IMR-90 (cell line): Measurements from ENCODE around the gene DGAT2.

Source experiments
- BHLHE40 ChIP-seq: fragments of 150-350 bp; IDR thresholded peaks from 2 replicates; pipeline ENCODE4 v1.6.1; 2016; ENCODE audit warnings: mild to moderate bottlenecking, low read depth, low read length
- CEBPB ChIP-seq: IDR thresholded peaks from 2 replicates; pipeline ENCODE4 v1.6.1; 2012; ENCODE audit warnings: low read depth, low read length, improper control_type of control experiment
- ELK1 ChIP-seq: fragments of 150-350 bp; IDR thresholded peaks from 2 replicates; pipeline ENCODE4 v1.6.1; 2016; ENCODE audit warnings: low read depth, mild to moderate bottlenecking, low read length, moderate library complexity, borderline replicate concordance
- FOS ChIP-seq: fragments of 150-350 bp; IDR thresholded peaks from 2 replicates; pipeline ENCODE4 v1.6.1; 2016; ENCODE audit warnings: low read depth, low read length
- MAFK ChIP-seq: IDR thresholded peaks from 2 replicates; pipeline ENCODE4 v1.6.1; 2012; ENCODE audit warnings: low read depth, low read length, improper control_type of control experiment
- MXI1 ChIP-seq: IDR thresholded peaks from 2 replicates; pipeline ENCODE4 v1.6.1; 2012; ENCODE audit warnings: low read depth, mild to moderate bottlenecking, low read length, moderate library complexity, borderline replicate concordance
- NFE2L2 ChIP-seq: fragments of 150-350 bp; IDR thresholded peaks from 2 replicates; pipeline ENCODE4 v1.6.1; 2016; ENCODE audit warnings: low read depth, mild to moderate bottlenecking, low read length
- POLR2A ChIP-seq: IDR thresholded peaks from 2 replicates; pipeline ENCODE4 v1.6.1; 2012; ENCODE audit warnings: mild to moderate bottlenecking, low read depth, low read length
- RAD21 ChIP-seq: IDR thresholded peaks from 2 replicates; pipeline ENCODE4 v1.6.1; 2012; ENCODE audit warnings: low read length, improper control_type of control experiment
- RFX5 ChIP-seq: IDR thresholded peaks from 2 replicates; pipeline ENCODE4 v1.8.0; 2012; ENCODE audit warnings: low read depth, mild to moderate bottlenecking, low read length, moderate library complexity
- TF ChIP-seq, protein P1 (sequence below): conservative IDR thresholded peaks from 2 replicates; pipeline ENCODE4 v1.5.1; 2012; ENCODE audit warnings: mild to moderate bottlenecking, low read depth, low read length, improper control_type of control experiment
- TF ChIP-seq, protein P2 (sequence below): fragments of 150-350 bp; IDR thresholded peaks from 2 replicates; pipeline ENCODE4 v1.6.1; 2017; ENCODE audit warnings: mild to moderate bottlenecking, antibody characterized with exemption, low read length, low read depth

DNA sequence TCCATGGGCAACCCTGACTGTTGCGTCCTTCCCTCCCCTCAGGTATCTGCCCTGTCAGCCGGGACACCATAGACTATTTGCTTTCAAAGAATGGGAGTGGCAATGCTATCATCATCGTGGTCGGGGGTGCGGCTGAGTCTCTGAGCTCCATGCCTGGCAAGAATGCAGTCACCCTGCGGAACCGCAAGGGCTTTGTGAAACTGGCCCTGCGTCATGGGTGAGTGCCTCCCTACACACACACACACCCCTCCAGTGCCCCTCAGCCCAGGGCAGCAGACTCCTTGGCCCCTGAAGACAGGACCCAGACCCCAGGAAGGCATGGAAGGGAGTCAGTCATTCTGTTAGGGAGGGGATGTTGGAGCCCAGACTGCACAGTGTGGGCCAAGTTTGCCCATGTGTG, 28.5 kb downstream of the DGAT2 start:
- TF ChIP-seq, protein P1, sequence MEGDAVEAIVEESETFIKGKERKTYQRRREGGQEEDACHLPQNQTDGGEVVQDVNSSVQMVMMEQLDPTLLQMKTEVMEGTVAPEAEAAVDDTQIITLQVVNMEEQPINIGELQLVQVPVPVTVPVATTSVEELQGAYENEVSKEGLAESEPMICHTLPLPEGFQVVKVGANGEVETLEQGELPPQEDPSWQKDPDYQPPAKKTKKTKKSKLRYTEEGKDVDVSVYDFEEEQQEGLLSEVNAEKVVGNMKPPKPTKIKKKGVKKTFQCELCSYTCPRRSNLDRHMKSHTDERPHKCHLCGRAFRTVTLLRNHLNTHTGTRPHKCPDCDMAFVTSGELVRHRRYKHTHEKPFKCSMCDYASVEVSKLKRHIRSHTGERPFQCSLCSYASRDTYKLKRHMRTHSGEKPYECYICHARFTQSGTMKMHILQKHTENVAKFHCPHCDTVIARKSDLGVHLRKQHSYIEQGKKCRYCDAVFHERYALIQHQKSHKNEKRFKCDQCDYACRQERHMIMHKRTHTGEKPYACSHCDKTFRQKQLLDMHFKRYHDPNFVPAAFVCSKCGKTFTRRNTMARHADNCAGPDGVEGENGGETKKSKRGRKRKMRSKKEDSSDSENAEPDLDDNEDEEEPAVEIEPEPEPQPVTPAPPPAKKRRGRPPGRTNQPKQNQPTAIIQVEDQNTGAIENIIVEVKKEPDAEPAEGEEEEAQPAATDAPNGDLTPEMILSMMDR = no peak
- TF ChIP-seq CEBPB (no peak), NFE2L2 (no peak), RAD21 (no peak), ELK1 (no peak), BHLHE40 (no peak), POLR2A (no peak), RFX5 (no peak), MXI1 (no peak), MAFK (no peak), FOS (no peak)
- TF ChIP-seq, protein P2, sequence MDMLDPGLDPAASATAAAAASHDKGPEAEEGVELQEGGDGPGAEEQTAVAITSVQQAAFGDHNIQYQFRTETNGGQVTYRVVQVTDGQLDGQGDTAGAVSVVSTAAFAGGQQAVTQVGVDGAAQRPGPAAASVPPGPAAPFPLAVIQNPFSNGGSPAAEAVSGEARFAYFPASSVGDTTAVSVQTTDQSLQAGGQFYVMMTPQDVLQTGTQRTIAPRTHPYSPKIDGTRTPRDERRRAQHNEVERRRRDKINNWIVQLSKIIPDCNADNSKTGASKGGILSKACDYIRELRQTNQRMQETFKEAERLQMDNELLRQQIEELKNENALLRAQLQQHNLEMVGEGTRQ = no peak
